ENCODE measurements around the gene HHAT. TPM values are rescaled to one million over a fixed set of nuclear protein-coding genes. Genes with fewer than 3 reads are reported as not detected.

The HHAT gene
- polyA plus RNA-seq, 1 experiment, result 4.8 TPM

DNA sequence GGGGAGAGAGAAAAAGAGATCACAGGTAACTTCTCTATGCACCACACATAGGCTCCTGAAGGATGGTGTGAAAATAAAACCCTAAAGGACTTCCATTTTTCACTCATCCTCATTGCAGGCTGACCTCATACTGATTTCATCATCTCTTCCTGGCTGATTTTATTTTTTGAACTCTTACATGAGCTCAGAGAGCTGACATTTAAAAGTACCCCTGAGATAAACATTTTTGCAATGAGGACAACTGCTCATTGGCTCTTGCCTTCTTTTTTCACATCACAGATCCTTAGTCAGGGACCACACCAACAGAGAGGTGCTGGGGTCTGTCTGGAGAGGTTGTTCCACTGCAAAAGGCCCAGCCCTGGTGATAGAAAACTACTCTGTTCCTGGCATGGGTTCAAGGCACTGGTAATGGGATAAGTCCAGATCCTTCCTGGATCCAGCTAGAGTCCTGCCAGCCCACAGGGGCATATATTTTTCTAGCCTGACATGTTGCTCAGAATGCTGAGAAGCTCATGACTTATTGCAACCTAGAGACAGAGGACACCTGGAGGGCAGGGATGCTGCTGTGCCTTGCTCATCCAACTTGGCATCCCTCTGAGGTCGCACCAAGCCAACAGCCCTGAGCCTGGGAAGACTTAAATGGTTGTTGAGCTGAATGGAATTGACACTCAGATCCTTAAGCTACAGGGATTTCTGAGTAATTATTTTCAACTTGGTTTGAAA lies 360.0 kb downstream of the HHAT start:
- no peaks in the 10 kb centered on the region for H3K27me3 ChIP-seq (ENCODE audit: control insufficient read depth, insufficient read depth, low read length)
- CTCF ChIA-PET, result interaction anchor here (0.6 to 1.5 kb wide), 3 partner anchors 104 to 483 kb away, joined by 3 to 6 read pairs (median 3); partner anchors contain the start of gene KCNH1
- no peak overlapping the region for H3K27ac ChIP-seq (ENCODE audit: low read depth, low read length)
- POLR2A ChIA-PET, result no interaction called here
- TF ChIP-seq, protein P1, sequence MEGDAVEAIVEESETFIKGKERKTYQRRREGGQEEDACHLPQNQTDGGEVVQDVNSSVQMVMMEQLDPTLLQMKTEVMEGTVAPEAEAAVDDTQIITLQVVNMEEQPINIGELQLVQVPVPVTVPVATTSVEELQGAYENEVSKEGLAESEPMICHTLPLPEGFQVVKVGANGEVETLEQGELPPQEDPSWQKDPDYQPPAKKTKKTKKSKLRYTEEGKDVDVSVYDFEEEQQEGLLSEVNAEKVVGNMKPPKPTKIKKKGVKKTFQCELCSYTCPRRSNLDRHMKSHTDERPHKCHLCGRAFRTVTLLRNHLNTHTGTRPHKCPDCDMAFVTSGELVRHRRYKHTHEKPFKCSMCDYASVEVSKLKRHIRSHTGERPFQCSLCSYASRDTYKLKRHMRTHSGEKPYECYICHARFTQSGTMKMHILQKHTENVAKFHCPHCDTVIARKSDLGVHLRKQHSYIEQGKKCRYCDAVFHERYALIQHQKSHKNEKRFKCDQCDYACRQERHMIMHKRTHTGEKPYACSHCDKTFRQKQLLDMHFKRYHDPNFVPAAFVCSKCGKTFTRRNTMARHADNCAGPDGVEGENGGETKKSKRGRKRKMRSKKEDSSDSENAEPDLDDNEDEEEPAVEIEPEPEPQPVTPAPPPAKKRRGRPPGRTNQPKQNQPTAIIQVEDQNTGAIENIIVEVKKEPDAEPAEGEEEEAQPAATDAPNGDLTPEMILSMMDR (IDR thresholded peaks at IDR 0.05; ENCODE audit: low read depth, low read length), result no peak
- no peak for DNase-seq (ENCODE audit: low read depth, low spot score)
- no peak overlapping the region for H3K4me3 ChIP-seq (ENCODE audit: low read depth, low read length)
- no peaks in the 10 kb centered on the region for H3K9me3 ChIP-seq (ENCODE audit: control insufficient read depth, insufficient read depth, low read length)

DNA sequence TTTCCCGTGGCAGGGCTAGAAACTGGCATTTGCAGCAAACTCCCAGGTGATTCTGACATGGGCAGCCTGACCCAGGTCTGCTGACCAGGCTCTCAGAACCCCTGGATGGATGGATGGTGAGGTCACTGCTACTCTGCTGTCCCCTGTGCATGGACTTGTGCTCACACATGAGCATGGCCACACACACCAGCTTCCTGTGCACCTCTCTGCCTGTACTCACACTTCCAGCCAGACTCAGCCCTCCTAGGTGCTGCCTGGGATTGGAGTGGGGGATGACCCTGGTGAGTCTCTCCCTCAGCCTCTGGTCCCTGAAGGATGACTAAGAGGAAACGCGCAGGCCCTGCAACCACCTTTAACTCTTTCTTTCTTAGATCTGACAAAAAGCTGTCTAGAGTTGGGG lies 361.1 kb downstream of the HHAT start:
- no peaks in the 10 kb centered on the region for H3K9me3 ChIP-seq (ENCODE audit: control insufficient read depth, insufficient read depth, low read length)
- no peak overlapping the region for H3K27ac ChIP-seq (ENCODE audit: low read depth, low read length)
- ChIA-PET CTCF (no interaction called here), POLR2A (no interaction called here)
- H3K4me3 ChIP-seq (ENCODE audit: low read depth, low read length), result no peak overlapping the region
- TF ChIP-seq, protein P1 (IDR thresholded peaks at IDR 0.05; ENCODE audit: low read depth, low read length), result no peak
- no peak for DNase-seq (ENCODE audit: low read depth, low spot score)
- H3K27me3 ChIP-seq (ENCODE audit: control insufficient read depth, insufficient read depth, low read length), result peaks cover 1% of the 10 kb centered on the region

DNA sequence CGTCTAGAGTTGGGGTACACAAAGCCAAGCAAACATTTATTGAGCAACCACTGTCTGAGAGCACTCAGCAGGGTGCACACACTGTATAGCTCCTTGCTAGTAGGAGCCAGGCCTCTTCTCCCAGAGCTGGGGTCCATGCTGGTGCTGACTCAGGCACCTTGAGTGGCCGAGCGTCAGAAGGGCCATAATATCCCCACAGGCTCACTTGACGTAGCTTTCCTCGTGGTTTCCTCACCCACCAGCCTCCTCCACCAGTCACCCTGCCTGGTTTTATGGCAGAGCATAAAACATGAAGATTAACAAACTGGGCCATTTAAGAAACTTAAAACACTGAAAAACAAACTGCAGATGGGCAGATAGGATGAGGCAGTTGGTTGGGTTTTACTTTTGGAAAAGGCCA lies 361.5 kb downstream of the HHAT start:
- ChIA-PET POLR2A (no interaction called here), CTCF (no interaction called here)
- H3K4me3 ChIP-seq (ENCODE audit: low read depth, low read length), result no peak overlapping the region
- no peaks in the 10 kb centered on the region for H3K9me3 ChIP-seq (ENCODE audit: control insufficient read depth, insufficient read depth, low read length)
- DNase-seq (ENCODE audit: low read depth, low spot score), result no peak
- TF ChIP-seq, protein P1 (IDR thresholded peaks at IDR 0.05; ENCODE audit: low read depth, low read length), result no peak
- H3K27me3 ChIP-seq (ENCODE audit: control insufficient read depth, insufficient read depth, low read length), result peaks cover 3% of the 10 kb centered on the region
- no peak overlapping the region for H3K27ac ChIP-seq (ENCODE audit: low read depth, low read length)

DNA sequence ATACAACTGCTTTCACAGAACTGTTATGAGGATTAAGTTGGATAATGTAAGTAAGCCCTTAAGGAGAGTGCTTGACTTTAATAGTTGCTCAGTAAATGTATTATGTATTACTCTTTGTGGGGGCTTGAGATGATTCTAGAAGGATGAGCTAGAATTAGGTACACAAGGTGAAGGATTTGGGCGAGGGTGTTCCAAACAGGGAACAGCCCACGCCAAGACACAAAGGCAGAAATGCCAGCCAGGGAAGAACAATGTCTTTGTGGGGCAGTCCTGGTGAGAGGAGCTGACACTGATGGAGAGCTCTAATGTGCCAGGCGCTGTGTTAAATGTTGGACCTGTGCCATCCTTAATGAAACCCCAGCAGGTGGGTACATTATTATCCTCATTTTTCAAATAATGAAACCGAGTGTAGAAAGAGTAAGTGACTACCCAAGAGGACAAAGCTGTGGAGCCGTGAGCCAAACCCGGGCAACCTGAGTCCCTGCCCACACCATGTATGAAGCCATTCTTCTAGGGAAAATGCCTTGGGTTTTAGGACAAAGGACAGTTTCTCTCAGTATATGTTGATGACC lies 362.4 kb downstream of the HHAT start:
- CTCF ChIA-PET, result no interaction called here
- POLR2A ChIA-PET, result no interaction called here
- no peak for DNase-seq (ENCODE audit: low read depth, low spot score)
- peaks cover 3% of the 10 kb centered on the region for H3K27me3 ChIP-seq (ENCODE audit: control insufficient read depth, insufficient read depth, low read length)
- TF ChIP-seq, protein P1 (IDR thresholded peaks at IDR 0.05; ENCODE audit: low read depth, low read length), result no peak
- H3K27ac ChIP-seq (ENCODE audit: low read depth, low read length), result no peak overlapping the region
- no peak overlapping the region for H3K4me3 ChIP-seq (ENCODE audit: low read depth, low read length)
- H3K9me3 ChIP-seq (ENCODE audit: control insufficient read depth, insufficient read depth, low read length), result no peaks in the 10 kb centered on the region

DNA sequence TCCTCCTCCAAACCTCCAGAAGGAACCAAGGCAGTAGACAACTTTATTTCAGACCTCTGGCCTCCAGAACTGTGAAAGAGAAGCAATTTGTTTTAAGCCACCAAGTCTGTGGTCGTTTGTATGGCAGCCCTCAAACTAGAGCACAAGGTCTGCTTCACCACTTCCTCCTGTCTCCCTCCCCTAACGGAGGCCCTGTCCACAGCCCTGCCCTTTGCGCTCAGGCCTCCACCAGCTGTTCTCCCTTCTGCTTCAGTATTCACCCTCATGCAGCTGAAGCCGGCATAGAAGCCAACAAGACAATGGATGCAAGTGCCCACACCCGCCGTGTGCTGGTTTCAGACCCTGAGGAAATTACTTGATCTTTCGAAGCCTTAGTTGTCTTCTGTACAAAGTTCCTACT lies 364.1 kb downstream of the HHAT start:
- no peak for DNase-seq (ENCODE audit: low read depth, low spot score)
- CTCF ChIA-PET, result no interaction called here
- POLR2A ChIA-PET, result no interaction called here
- Histone ChIP-seq H3K27me3 (ENCODE audit: control insufficient read depth, insufficient read depth, low read length) (peaks cover 3% of the 10 kb centered on the region), H3K4me3 (ENCODE audit: low read depth, low read length) (no peak overlapping the region), H3K27ac (ENCODE audit: low read depth, low read length) (no peak overlapping the region), H3K9me3 (ENCODE audit: control insufficient read depth, insufficient read depth, low read length) (no peaks in the 10 kb centered on the region)
- TF ChIP-seq, protein P1 (IDR thresholded peaks at IDR 0.05; ENCODE audit: low read depth, low read length), result no peak
